WERI-Rb-1 (cell line): ENCODE data around the gene IZUMO1.

ENCODE experiments used
- DNase-seq: peaks from one replicate; pipeline ENCODE4 v3.0.0-alpha.2; 2020
- H3K27ac ChIP-seq: fragments of 250-450 bp; sonication (Bioruptor Pico); 2 replicates; pipeline ENCODE4 v1.5.1; 2020; ENCODE audit warnings: mild to moderate bottlenecking, moderate library complexity
- H3K27me3 ChIP-seq: fragments of 250-450 bp; sonication (Bioruptor Pico); 2 replicates; pipeline ENCODE4 v1.5.1; 2021; ENCODE audit warnings: mild to moderate bottlenecking, low read depth, moderate library complexity; ENCODE audit not compliant: insufficient read depth, severe bottlenecking
- H3K36me3 ChIP-seq: fragments of 250-450 bp; sonication (Bioruptor Pico); 2 replicates; pipeline ENCODE4 v1.5.1; 2020; ENCODE audit warnings: mild to moderate bottlenecking, moderate library complexity
- H3K4me3 ChIP-seq: 2 replicates; pipeline ENCODE4 v1.5.1; 2011; ENCODE audit warnings: low read depth, mild to moderate bottlenecking, control low read depth, low read length
- H3K9me3 ChIP-seq: fragments of 250-450 bp; sonication (Bioruptor Pico); 2 replicates; pipeline ENCODE4 v1.5.1; 2021; ENCODE audit warnings: mild to moderate bottlenecking, moderate library complexity; ENCODE audit not compliant: severe bottlenecking
- CTCF ChIP-seq: IDR thresholded peaks from 2 replicates; pipeline ENCODE4 v1.5.1; 2011; ENCODE audit warnings: low read depth, mild to moderate bottlenecking, control low read depth, inconsistent platforms, low read length

Gene IZUMO1

GRCh38 chr19:48716562-48717291, 30.0 kb downstream of the IZUMO1 start:
- no peak overlapping the region for H3K27ac ChIP-seq
- H3K36me3 ChIP-seq = no peaks in the 10 kb centered on the region; the same call in 1 of the 2 replicates
- no peak overlapping the region for H3K4me3 ChIP-seq
- no peak for TF ChIP-seq CTCF
- H3K9me3 ChIP-seq = no peaks in the 10 kb centered on the region
- no peak for DNase-seq
- H3K27me3 ChIP-seq = no peaks in the 10 kb centered on the region

GRCh38 chr19:48715681-48716171, 31.0 kb downstream of the IZUMO1 start:
- H3K4me3 ChIP-seq = no peak overlapping the region
- DNase-seq = no peak
- H3K27ac ChIP-seq = no peak overlapping the region; the same call in 1 of the 2 replicates
- no peaks in the 10 kb centered on the region for H3K9me3 ChIP-seq
- no peak for TF ChIP-seq CTCF
- H3K27me3 ChIP-seq = no peaks in the 10 kb centered on the region
- no peaks in the 10 kb centered on the region; the same call in 1 of the 2 replicates for H3K36me3 ChIP-seq

- Histone ChIP-seq H3K9me3 (no peaks in the 10 kb centered on the region), H3K4me3 (peak overlapping the region; percentile 42), H3K36me3 (no peaks in the 10 kb centered on the region), H3K27me3 (no peaks in the 10 kb centered on the region), H3K27ac (peak overlapping the region; percentile 81)
- TF ChIP-seq CTCF = no peak
- no peak for DNase-seq
Observed at GRCh38 chr19:48714759-48715675, 31.7 kb downstream of the IZUMO1 start.

GRCh38 chr19:48713864-48714755, 32.6 kb downstream of the IZUMO1 start:
- TF ChIP-seq CTCF = no peak
- Histone ChIP-seq H3K36me3 (no peaks in the 10 kb centered on the region), H3K27me3 (no peaks in the 10 kb centered on the region), H3K27ac (peak overlapping the region; percentile 81), H3K4me3 (peak overlapping the region; percentile 70), H3K9me3 (no peaks in the 10 kb centered on the region)
- peak; percentile 99 for DNase-seq
